Immature natural killer cell (primary cell): ENCODE measurements around the gene PPP1CB. TPM values are rescaled to one million over a fixed set of nuclear protein-coding genes. Genes with fewer than 3 reads are reported as not detected.
A peak's percentile ranks its signal among the peaks of the same experiment; 100 is the strongest.

ENCODE experiments used
- DNase-seq, 3 donors: peaks; one replicate each; pipeline ENCODE4 v3.0.0; 2022; ENCODE audit warnings: mixed read lengths in 1 of 3
- H3K27ac Mint-ChIP-seq, 6 donors: one replicate each; pipeline ENCODE4 v1.8.0; 2020; ENCODE audit warnings: mixed read lengths in 6 of 6, mild to moderate bottlenecking in 5 of 6, inconsistent platforms in 4 of 6, moderate library complexity in 3 of 6
- H3K27me3 Mint-ChIP-seq, 3 donors: one replicate each; pipeline ENCODE4 v1.8.0; 2020 to 2021; ENCODE audit warnings: low read depth in 3 of 3, mild to moderate bottlenecking in 3 of 3, mixed read lengths in 3 of 3, moderate library complexity in 3 of 3, inconsistent platforms in 1 of 3
- H3K36me3 Mint-ChIP-seq, 3 donors: one replicate each; pipeline ENCODE4 v1.8.0; 2020; ENCODE audit warnings: mixed read lengths in 3 of 3, inconsistent platforms in 2 of 3, mild to moderate bottlenecking in 2 of 3
- H3K4me1 Mint-ChIP-seq, 2 donors: one replicate each; pipeline ENCODE4 v1.8.0; 2020; ENCODE audit warnings: inconsistent platforms in 2 of 2, mild to moderate bottlenecking in 2 of 2, mixed read lengths in 2 of 2, moderate library complexity in 1 of 2
- H3K4me3 Mint-ChIP-seq, 5 donors: one replicate each; pipeline ENCODE4 v1.8.0; 2020; ENCODE audit warnings: mild to moderate bottlenecking in 5 of 5, mixed read lengths in 5 of 5, inconsistent platforms in 3 of 5, moderate library complexity in 3 of 5
- H3K9me3 Mint-ChIP-seq, 6 donors: one replicate each; pipeline ENCODE4 v1.8.0; 2020; ENCODE audit warnings: mild to moderate bottlenecking in 6 of 6, mixed read lengths in 6 of 6, inconsistent platforms in 4 of 6, moderate library complexity in 3 of 6
- polyA plus RNA-seq, 3 donors: library from polyadenylated mRNA; unstranded; fragments of 300-500 nt; fragmentation: Illumina TruSeq; gene quantifications; one replicate each; pipeline ENCODE4 v1.2.3, GENCODE V29; 2021

The PPP1CB gene
- polyA plus RNA-seq = 100 to 1,000 TPM in 1 of 3 donors, 10 to 100 TPM in 2; 62.1 to 104 (median 72.3) TPM

DNA sequence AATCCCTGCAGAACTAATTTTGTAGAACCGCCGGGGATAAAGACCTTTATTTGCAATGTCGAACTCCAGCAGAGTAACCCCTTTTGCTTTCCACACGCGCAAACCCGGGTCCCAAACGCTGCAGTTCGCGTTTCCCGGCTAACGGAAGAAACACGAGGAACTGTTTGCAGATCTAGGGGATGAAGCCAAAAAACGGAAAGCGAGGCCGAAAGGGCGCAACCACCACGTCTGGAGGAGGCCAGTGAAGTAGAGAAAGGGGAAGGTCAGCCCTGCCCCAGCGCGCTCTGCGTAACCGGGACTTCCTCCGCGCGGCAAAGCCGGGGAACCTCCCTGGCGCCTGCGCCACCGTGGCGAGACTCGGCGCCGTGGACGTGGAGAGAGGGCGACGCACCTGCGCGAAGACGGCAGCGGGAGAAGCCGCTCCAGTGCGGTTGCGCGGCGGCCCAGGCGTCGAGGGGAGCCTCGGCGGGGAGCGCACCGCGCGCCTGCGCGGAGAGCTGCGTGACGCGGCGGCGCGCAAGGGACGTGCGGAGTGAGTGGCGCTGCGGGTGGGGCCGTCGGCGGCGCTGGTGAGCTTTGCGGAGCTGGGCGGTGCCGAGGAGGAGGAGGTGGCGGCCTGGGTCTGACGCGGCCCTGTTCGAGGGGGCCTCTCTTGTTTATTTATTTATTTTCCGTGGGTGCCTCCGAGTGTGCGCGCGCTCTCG, at the start of gene PPP1CB:
Gene PPP1CB, plus strand, starts transcription at position 579 of the 704 bp plus-strand sequence. CDS start 295 bp downstream, outside the sequence.
- DNase-seq = peak; percentile 99
- Mint-ChIP-seq H3K4me1 (peaks cover 43 to 56% of the 10 kb centered on the region in 2 donors), H3K27me3 (peaks cover 13 to 27% (median 13%) of the 10 kb centered on the region in 3 donors), H3K9me3 (no peaks in the 10 kb centered on the region), H3K4me3 (peak within 1 kb of the TSS; percentile 87 to 98 (median 98)), H3K27ac (peak within 1 kb of the TSS; percentile 95 to 100 (median 99)), H3K36me3 (no peaks in the 10 kb centered on the region)

DNA sequence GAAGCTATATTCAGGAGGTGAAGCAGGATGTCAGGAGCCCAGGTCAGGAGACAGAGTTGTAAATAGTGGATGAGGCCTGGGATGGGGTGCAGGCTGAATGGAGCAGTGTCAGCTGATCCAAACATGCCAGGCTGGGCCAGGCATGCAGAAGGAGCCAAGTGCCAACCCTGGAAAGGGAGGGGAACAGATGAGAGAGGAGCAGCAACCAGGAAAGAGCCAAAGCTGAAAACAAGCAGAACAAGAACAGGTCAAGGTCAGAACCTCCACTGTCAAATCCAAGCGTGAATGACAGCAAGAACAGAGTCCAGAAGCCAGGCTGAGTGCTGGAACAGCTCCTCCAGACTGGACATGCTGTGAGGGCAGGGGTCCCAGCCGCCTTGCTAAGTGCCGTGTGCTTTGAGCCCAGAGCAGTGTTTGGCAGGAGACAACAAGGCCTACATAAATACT, 49.2 kb upstream of the PPP1CB start:
- Mint-ChIP-seq H3K4me3 (no peak overlapping the region), H3K9me3 (peaks cover 0 to 6% (median 0%) of the 10 kb centered on the region in 6 donors), H3K27ac (peak overlapping the region in 1 of 6 donors; percentile 58), H3K27me3 (peaks cover 0 to 6% (median 3%) of the 10 kb centered on the region in 3 donors), H3K36me3 (peaks cover 0 to 7% (median 0%) of the 10 kb centered on the region in 3 donors), H3K4me1 (no peaks in the 10 kb centered on the region)
- no peak for DNase-seq

DNA sequence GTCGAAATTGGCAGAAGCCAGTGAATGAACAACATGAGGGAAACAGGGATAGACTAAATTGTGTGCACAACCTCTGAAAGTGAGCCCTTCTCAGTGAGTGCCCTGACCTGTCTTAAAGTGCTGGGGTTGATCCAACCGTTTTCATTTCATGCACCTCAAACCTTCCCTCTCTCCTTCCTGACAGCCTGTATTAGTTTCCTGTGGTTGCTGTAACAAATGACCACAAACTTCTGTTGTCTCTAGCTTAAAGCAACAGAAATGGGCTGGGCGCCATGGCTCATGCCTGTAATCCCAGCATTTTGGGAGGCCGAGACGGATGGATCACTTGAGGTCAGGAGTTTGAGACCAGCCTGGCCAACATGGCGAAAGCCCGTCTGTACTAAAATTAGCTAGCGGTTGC, 48.8 kb upstream of the PPP1CB start:
- H3K4me3 Mint-ChIP-seq = no peak overlapping the region
- H3K27me3 Mint-ChIP-seq = peaks cover 0 to 8% (median 3%) of the 10 kb centered on the region in 3 donors
- H3K36me3 Mint-ChIP-seq = peaks cover 0 to 7% (median 0%) of the 10 kb centered on the region in 3 donors
- peaks cover 0 to 6% (median 0%) of the 10 kb centered on the region in 6 donors for H3K9me3 Mint-ChIP-seq
- DNase-seq = no peak
- no peaks in the 10 kb centered on the region for H3K4me1 Mint-ChIP-seq
- no peak overlapping the region for H3K27ac Mint-ChIP-seq

DNA sequence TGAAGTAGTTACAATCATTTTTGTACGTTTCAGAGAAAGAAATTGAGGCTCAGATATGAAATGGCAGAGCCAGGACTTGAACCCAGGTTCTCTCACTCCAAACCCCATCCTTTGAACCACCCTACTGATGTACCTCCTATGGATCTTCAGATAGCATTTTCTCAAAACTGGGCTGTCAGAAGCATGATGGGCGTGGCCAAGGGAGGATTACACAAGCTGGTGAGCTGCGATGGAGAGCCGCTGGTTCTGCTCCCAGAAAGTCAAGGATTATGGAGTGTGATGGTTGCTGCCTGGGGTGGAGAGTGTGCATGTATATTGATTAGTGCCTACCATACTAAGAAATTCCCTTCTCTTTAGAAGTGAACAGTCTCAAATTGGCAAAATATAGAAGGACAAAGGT, 47.0 kb upstream of the PPP1CB start:
- H3K4me3 Mint-ChIP-seq = no peak overlapping the region
- H3K4me1 Mint-ChIP-seq = no peaks in the 10 kb centered on the region
- H3K27me3 Mint-ChIP-seq = peaks cover 0 to 8% (median 3%) of the 10 kb centered on the region in 3 donors
- no peak overlapping the region for H3K27ac Mint-ChIP-seq
- DNase-seq = no peak
- H3K36me3 Mint-ChIP-seq = peaks cover 0 to 4% (median 0%) of the 10 kb centered on the region in 3 donors
- H3K9me3 Mint-ChIP-seq = peaks cover 0 to 6% (median 0%) of the 10 kb centered on the region in 6 donors

DNA sequence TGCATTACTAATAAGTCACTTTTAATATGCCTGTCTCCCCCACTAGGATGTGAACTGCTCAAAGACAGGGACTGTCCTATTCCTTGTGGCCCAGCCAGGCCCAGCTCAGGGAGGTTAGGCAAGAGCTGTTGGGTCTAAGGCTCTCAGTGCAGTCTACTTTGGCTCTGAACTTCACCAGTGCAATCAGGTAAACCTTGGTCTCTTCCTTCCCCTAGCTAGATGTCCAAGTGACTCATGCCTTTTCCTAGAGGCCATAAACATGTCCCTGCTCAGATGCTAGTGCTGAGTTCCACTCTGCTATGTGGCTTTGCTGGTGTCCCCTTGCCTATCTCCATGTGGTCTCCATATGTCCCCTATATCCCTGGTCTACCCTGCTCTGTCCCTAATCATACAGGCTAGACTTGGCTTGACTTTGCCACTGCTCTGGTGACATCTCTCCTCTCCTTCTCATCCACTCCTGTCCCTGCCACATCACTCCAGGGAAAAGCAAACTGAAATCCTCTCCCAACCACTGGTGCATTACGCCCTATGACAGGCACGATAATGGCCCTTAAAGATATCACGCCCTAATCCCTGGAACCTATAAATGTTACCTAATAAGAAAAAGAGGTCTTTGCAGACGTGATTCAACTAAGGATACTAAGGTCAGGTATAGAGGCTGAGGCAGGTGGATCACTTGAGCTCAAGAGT, 45.7 kb upstream of the PPP1CB start:
- Mint-ChIP-seq H3K4me1 (no peaks in the 10 kb centered on the region), H3K27ac (no peak overlapping the region), H3K4me3 (no peak overlapping the region), H3K27me3 (peaks cover 0 to 6% (median 5%) of the 10 kb centered on the region in 3 donors), H3K9me3 (peaks cover 0 to 6% (median 0%) of the 10 kb centered on the region in 6 donors), H3K36me3 (no peaks in the 10 kb centered on the region)
- DNase-seq = no peak

DNA sequence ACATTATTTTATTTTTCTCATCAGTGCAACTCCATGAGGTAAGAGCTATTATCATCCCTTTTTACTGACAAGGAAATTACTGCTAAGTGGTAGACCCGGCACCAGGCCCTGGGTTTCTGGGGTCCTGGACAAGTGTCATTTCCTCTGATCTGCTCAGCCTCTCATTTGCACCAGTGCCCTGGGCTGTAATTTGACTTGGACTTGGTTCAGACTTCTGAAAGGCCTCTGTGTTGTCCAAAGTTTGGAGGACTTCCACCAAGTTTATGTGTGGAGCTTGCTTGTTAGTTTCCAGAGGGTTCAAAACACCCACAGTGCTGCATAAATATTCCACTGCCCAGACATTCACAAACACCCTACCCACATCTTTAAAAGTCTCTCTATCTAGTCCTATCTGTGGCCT, 44.0 kb upstream of the PPP1CB start:
- peaks cover 0 to 6% (median 0%) of the 10 kb centered on the region in 6 donors for H3K9me3 Mint-ChIP-seq
- no peaks in the 10 kb centered on the region for H3K4me1 Mint-ChIP-seq
- peaks cover 0 to 6% (median 3%) of the 10 kb centered on the region in 3 donors for H3K27me3 Mint-ChIP-seq
- no peak for DNase-seq
- H3K36me3 Mint-ChIP-seq = no peaks in the 10 kb centered on the region
- H3K27ac Mint-ChIP-seq = no peak overlapping the region
- H3K4me3 Mint-ChIP-seq = no peak overlapping the region

DNA sequence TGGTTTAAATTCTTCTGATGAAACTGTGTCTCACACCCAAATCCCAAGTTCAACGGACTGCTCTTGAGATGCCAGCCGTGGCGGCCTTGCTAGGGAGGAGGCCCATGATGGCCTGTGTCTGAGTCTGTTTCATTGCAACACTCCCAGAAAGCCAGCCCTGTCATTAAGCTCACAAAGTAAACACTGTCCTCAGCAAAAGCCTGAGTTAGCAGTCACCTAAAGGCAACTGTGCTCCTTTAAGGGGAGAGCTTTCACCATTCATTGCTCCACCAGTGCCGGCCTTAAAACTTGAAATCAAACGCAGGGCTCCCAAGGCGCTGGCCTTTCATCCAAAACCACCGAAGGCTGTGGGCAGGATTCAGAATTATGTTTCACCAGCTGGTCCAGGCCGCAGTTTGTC, 42.5 kb upstream of the PPP1CB start:
- H3K4me1 Mint-ChIP-seq = no peaks in the 10 kb centered on the region
- DNase-seq = no peak
- no peak overlapping the region for H3K27ac Mint-ChIP-seq
- peaks cover 0 to 6% (median 3%) of the 10 kb centered on the region in 3 donors for H3K27me3 Mint-ChIP-seq
- peaks cover 0 to 6% (median 0%) of the 10 kb centered on the region in 6 donors for H3K9me3 Mint-ChIP-seq
- no peaks in the 10 kb centered on the region for H3K36me3 Mint-ChIP-seq
- H3K4me3 Mint-ChIP-seq = no peak overlapping the region

DNA sequence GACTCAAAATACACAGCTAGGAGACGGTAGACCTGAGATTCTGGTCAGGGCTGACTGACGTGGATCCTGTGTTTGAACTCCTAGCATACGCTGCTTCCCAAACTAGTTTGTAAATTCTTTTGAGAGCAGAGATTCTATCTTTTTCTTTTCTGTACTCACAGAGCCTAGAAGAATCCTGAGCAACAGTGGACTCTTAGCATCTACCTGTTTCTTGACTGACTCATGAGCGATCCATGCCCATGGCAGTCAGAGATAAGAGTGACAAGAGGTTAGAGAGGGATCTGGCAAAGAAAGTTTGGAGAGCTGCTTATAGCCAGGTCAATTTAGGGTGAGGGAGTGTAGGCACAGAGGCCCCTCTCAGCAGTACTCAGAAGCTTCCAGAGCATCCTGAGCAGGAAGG, 41.1 kb upstream of the PPP1CB start:
- H3K36me3 Mint-ChIP-seq = no peaks in the 10 kb centered on the region
- H3K4me1 Mint-ChIP-seq = no peaks in the 10 kb centered on the region
- peaks cover 0 to 4% (median 0%) of the 10 kb centered on the region in 6 donors for H3K9me3 Mint-ChIP-seq
- no peak for DNase-seq
- H3K27me3 Mint-ChIP-seq = peaks cover 0 to 5% (median 3%) of the 10 kb centered on the region in 3 donors
- no peak overlapping the region for H3K4me3 Mint-ChIP-seq
- no peak overlapping the region for H3K27ac Mint-ChIP-seq

DNA sequence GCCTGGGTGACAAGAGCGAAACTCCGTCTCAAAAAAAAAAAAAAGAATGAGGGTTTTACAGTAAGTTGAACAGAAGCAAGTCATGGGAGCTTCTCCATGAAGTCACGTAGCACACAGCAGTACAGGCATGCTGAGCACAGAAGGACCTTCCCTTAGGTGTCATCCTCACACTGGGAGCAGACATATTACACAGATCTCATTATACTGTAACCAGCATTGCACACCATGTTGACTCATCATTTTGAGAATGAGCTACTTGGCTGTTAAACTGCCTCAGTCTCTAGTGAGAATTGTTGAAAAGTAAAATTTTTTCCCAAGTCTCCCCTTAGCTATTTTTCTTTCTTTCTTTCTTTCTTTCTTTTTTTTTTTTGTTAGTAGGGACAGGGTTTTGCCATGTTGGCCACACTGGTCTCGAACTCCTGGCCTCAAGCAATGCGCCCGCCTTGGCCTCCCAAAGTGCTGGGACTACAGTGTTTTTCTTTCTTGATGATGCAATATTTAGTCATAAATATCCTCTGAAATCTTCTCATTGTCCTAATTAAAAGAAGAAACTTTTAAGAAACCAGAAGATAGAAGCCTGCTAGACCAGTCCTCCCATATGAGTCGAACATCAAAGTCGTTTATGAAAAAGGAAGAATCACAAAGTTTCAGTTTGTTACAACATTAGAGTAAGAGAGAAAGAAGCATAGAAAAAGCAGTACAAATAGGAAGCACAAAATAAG, 37.9 kb upstream of the PPP1CB start:
- no peak for DNase-seq
- Mint-ChIP-seq H3K27ac (no peak overlapping the region), H3K4me3 (no peak overlapping the region), H3K27me3 (peaks cover 2 to 5% (median 2%) of the 10 kb centered on the region in 3 donors), H3K4me1 (no peaks in the 10 kb centered on the region), H3K9me3 (no peaks in the 10 kb centered on the region), H3K36me3 (no peaks in the 10 kb centered on the region)

DNA sequence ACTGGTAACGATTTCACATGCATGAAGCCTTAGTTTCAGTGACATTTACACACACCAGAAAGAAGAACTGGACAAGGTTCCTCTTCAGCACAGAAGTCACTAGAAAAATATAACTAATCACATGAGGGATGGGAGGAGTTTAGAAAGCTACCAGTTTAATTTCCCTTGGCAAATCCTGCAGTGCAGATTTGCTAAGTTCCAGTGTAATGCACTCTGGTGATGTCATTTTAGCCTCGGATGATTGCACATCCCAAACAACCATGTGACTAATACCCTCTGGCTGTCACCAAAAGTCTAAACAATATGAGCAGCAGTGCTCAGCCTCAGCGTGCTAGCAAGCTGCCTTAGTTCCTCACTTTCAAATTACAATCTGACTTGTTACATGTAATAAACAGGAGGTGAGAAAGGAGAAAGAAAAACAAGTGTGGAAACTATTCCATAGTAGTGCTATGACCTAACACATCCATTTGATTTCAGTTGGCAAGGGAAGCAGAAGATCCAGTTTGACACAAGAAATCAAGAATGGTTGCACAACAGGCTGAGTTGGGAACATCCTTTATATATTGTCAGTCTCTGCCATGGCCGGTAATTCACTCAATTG, 35.3 kb upstream of the PPP1CB start:
- H3K9me3 Mint-ChIP-seq = no peaks in the 10 kb centered on the region
- peaks cover 0 to 5% (median 2%) of the 10 kb centered on the region in 3 donors for H3K27me3 Mint-ChIP-seq
- DNase-seq = no peak
- no peaks in the 10 kb centered on the region for H3K36me3 Mint-ChIP-seq
- H3K4me1 Mint-ChIP-seq = no peaks in the 10 kb centered on the region
- no peak overlapping the region for H3K27ac Mint-ChIP-seq
- H3K4me3 Mint-ChIP-seq = no peak overlapping the region

DNA sequence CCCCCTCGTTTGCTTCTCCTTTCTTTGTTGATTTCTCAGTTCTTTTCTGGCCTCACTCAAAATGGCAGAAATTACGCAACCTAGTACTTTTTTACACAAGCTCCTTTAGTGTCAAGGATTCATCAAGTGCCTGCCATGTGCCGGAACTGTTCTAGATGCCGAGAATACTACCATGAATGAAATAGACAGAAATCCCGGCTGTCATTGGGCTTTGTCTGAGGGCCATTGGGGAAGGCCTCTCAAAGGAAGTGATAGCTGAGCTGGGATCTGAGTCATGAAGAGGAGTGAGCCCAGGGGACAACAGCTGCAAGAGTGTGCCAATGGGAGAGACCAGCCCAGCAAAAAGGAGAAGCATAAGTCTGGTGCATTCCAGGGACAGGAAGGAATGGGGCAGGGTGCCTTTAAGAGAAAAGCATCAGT, 34.3 kb upstream of the PPP1CB start:
- Mint-ChIP-seq H3K9me3 (no peaks in the 10 kb centered on the region), H3K36me3 (no peaks in the 10 kb centered on the region), H3K27me3 (peaks cover 0 to 5% (median 2%) of the 10 kb centered on the region in 3 donors), H3K4me1 (no peaks in the 10 kb centered on the region), H3K4me3 (no peak overlapping the region), H3K27ac (peak overlapping the region in 1 of 6 donors; percentile 35)
- DNase-seq = no peak

DNA sequence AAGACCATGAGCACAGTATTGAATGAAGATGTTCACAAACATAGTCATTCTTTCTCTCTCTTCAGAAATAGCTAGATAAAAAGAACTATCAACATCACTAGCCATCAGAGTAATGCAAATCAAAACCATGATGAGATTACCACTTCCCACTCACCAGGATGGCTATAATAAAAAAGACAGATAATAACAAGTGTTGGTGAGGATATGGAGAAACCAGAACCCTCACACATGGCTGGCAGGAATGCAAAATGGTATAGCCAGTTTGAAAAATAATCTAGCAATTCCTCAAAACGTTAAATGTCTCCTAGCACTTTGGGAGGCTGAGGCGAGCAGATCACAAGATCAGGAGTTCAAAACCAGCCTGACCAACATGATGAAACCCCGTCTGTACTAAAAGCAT, 31.3 kb upstream of the PPP1CB start:
- H3K4me3 Mint-ChIP-seq = no peak overlapping the region
- H3K4me1 Mint-ChIP-seq = no peaks in the 10 kb centered on the region
- H3K27ac Mint-ChIP-seq = no peak overlapping the region
- H3K36me3 Mint-ChIP-seq = no peaks in the 10 kb centered on the region
- DNase-seq = no peak
- peaks cover 0 to 7% (median 0%) of the 10 kb centered on the region in 3 donors for H3K27me3 Mint-ChIP-seq
- no peaks in the 10 kb centered on the region for H3K9me3 Mint-ChIP-seq

DNA sequence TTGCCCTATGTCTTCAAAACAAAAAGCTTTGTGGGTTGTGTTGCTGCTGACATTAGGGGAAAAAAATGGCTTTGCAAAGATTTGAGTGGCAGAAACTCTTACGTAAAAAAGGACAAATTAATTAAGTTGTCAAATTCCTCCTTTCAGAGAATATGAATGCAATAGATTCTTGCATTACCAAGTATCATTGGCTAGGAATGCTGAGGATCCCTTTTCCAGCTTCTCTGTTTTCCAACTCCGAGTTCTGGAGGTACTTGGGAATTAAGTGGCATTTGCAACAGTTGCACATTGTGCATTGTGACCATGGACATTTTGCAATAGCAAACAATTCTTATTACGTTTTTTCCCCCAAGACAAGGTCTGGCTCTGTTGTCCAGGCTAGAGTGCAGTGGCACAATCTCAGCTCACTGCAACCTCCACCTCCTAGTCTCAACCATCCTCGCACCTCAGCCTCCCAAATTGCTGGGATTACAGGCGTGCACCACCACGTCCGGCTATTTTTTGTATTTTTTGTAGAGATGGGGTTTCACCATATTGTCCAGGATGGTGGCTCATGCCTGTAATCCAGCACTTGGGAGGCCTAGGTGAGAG, 29.9 kb upstream of the PPP1CB start:
- no peak overlapping the region for H3K4me3 Mint-ChIP-seq
- no peak overlapping the region for H3K27ac Mint-ChIP-seq
- no peaks in the 10 kb centered on the region for H3K36me3 Mint-ChIP-seq
- no peaks in the 10 kb centered on the region for H3K4me1 Mint-ChIP-seq
- no peaks in the 10 kb centered on the region for H3K9me3 Mint-ChIP-seq
- DNase-seq = no peak
- H3K27me3 Mint-ChIP-seq = peaks cover 0 to 6% (median 0%) of the 10 kb centered on the region in 3 donors
